GM19035 (cell line): ENCODE results near the gene KLK8.

Experiments
- ATAC-seq: cut with Tn5 transposase; IDR thresholded peaks from one replicate; pipeline ENCODE4 v1.9.1; 2021; ENCODE audit not compliant: unreplicated experiment

Gene KLK8

GRCh38 chr19:51018745-51019543, 17.5 kb upstream of the KLK8 start:
- ATAC-seq: no peak

GRCh38 chr19:51016798-51017683, 15.6 kb upstream of the KLK8 start:
- no peak for ATAC-seq

- no peak for ATAC-seq
Observed at GRCh38 chr19:51015691-51016267, 14.4 kb upstream of the KLK8 start.

- ATAC-seq: no peak
Observed at GRCh38 chr19:51014242-51014641, 12.8 kb upstream of the KLK8 start.

GRCh38 chr19:51012661-51013190, 11.3 kb upstream of the KLK8 start:
- ATAC-seq: no peak

- no peak for ATAC-seq
Observed at GRCh38 chr19:51010066-51010795, 8.8 kb upstream of the KLK8 start.

GRCh38 chr19:51009061-51009891, 7.9 kb upstream of the KLK8 start:
- ATAC-seq: no peak

- ATAC-seq: no peak
Observed at GRCh38 chr19:51007488-51007887, 6.1 kb upstream of the KLK8 start.

- ATAC-seq: no peak
Observed at GRCh38 chr19:51006406-51006805, 5.0 kb upstream of the KLK8 start.

GRCh38 chr19:51005248-51005647, 3.8 kb upstream of the KLK8 start:
- no peak for ATAC-seq

- no peak for ATAC-seq
Observed at GRCh38 chr19:51003316-51003715, 1.9 kb upstream of the KLK8 start.

GRCh38 chr19:51002542-51003311, 1.3 kb upstream of the KLK8 start:
- no peak for ATAC-seq

GRCh38 chr19:51002089-51002532, 707 bp upstream of the KLK8 start:
- ATAC-seq: no peak

GRCh38 chr19:51000981-51001380, 423 bp downstream of the KLK8 start:
- ATAC-seq: no peak

- ATAC-seq: no peak
Observed at GRCh38 chr19:51000426-51000825, 978 bp downstream of the KLK8 start.

GRCh38 chr19:50998686-50999085, 2.7 kb downstream of the KLK8 start:
- no peak for ATAC-seq

GRCh38 chr19:50998061-50998460, 3.3 kb downstream of the KLK8 start:
- ATAC-seq: no peak

- ATAC-seq: no peak
Observed at GRCh38 chr19:50994129-50994528, 7.3 kb downstream of the KLK8 start.

- no peak for ATAC-seq
Observed at GRCh38 chr19:50992666-50993035, 8.8 kb downstream of the KLK8 start.
